ENCODE data around the gene SPRR3. TPM values are rescaled to one million over a fixed set of nuclear protein-coding genes. Genes with fewer than 3 reads are reported as not detected.

The SPRR3 gene
- polyA plus RNA-seq, 3 donors = not detected

GRCh38 chr1:152993186-152993585 lies 8.4 kb upstream of the SPRR3 start:
- H3K9ac ChIP-seq (ENCODE audit: insufficient read depth, low read length, poor library complexity, severe bottlenecking) = no peak overlapping the region
- no peaks in the 10 kb centered on the region for H4K20me1 ChIP-seq (ENCODE audit: insufficient read depth, low read length)
- no peak overlapping the region for H3K4me3 Mint-ChIP-seq
- H2AFZ ChIP-seq (ENCODE audit: insufficient read depth, low read depth, low read length, poor library complexity, severe bottlenecking) = no peak overlapping the region
- no peaks in the 10 kb centered on the region for H3K4me1 Mint-ChIP-seq
- DNase-seq = no peak
- no peak overlapping the region for H3K4me3 ChIP-seq (replicated peaks in 1 of 3; ENCODE audit: low read depth in 2 of 3, low read length in 3 of 3)
- H3K4me2 ChIP-seq (replicated peaks; ENCODE audit: extremely low read depth, low read length, poor library complexity, severe bottlenecking) = no peak overlapping the region
- H3K27ac ChIP-seq (ENCODE audit: low read depth in 1 of 2, low read length in 2 of 2) = no peak overlapping the region
- no peaks in the 10 kb centered on the region for H3K36me3 ChIP-seq (replicated peaks in 1 of 2; ENCODE audit: control insufficient read depth in 1 of 2, insufficient read depth in 2 of 2, low read length in 2 of 2)
- no peak overlapping the region for H3K27ac Mint-ChIP-seq
- H3K27me3 ChIP-seq (ENCODE audit: control insufficient read depth in 2 of 2, insufficient read depth in 2 of 2, low read length in 2 of 2) = peaks cover 2% of the 10 kb centered on the region in 2 donors
- no peaks in the 10 kb centered on the region for H3K36me3 Mint-ChIP-seq
- no peak for TF ChIP-seq CTCF (IDR thresholded peaks at IDR 0.05)
- WGBS (ENCODE audit: insufficient coverage) = 100% methylated on average over 2 of the region's 6 CpGs
- H3K4me1 ChIP-seq (ENCODE audit: control insufficient read depth in 1 of 2, insufficient read depth in 2 of 2, low read length in 2 of 2) = no peaks in the 10 kb centered on the region
- intact Hi-C loops (cut with micrococcal nuclease) = no loop called here
- no peaks in the 10 kb centered on the region for H3K9me3 ChIP-seq (replicated peaks in 1 of 2; ENCODE audit: control insufficient read depth in 1 of 2, insufficient read depth in 1 of 2, low read length in 2 of 2)
- peaks cover 3 to 16% (median 5%) of the 10 kb centered on the region in 3 donors for H3K27me3 Mint-ChIP-seq (ENCODE audit: low read depth in 3 of 3)
- H3K9me3 Mint-ChIP-seq = peaks cover 0 to 8% (median 3%) of the 10 kb centered on the region in 7 donors
- no peaks in the 10 kb centered on the region for H3K79me2 ChIP-seq (ENCODE audit: insufficient read depth, low read length)

DNA sequence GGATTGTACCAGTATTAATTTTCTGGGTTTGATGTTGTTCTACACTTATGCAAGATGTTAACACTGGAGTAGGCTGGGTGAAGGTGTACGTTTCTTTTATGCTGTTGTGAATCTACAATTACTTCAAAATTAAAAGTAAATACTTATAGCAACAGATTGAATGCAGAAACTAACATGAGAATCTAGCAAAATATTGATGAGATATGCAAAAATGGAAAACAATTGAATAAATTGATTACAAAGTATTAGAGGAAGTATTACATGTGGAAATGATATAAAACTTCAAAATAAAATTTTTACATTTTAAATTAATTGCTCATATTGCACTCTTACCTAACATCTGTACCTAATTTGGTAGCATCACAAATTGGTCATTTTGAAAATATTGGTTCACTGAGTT lies 5.7 kb upstream of the SPRR3 start:
- no peaks in the 10 kb centered on the region for H3K36me3 ChIP-seq (replicated peaks in 1 of 2; ENCODE audit: control insufficient read depth in 1 of 2, insufficient read depth in 2 of 2, low read length in 2 of 2)
- no peak overlapping the region for H3K4me2 ChIP-seq (replicated peaks; ENCODE audit: extremely low read depth, low read length, poor library complexity, severe bottlenecking)
- H3K27ac ChIP-seq (ENCODE audit: low read depth in 1 of 2, low read length in 2 of 2) = no peak overlapping the region
- Mint-ChIP-seq H3K9me3 (peaks cover 0 to 7% (median 4%) of the 10 kb centered on the region in 7 donors), H3K27ac (no peak overlapping the region), H3K4me3 (no peak overlapping the region), H3K27me3 (ENCODE audit: low read depth in 3 of 3) (peaks cover 5 to 13% (median 7%) of the 10 kb centered on the region in 3 donors), H3K4me1 (no peaks in the 10 kb centered on the region), H3K36me3 (no peaks in the 10 kb centered on the region)
- WGBS (ENCODE audit: insufficient coverage) = no CpG with 5 or more reads among the region's 1 CpG
- no peaks in the 10 kb centered on the region for H3K9me3 ChIP-seq (replicated peaks in 1 of 2; ENCODE audit: control insufficient read depth in 1 of 2, insufficient read depth in 1 of 2, low read length in 2 of 2)
- H3K4me1 ChIP-seq (ENCODE audit: control insufficient read depth in 1 of 2, insufficient read depth in 2 of 2, low read length in 2 of 2) = no peaks in the 10 kb centered on the region
- H3K79me2 ChIP-seq (ENCODE audit: insufficient read depth, low read length) = no peaks in the 10 kb centered on the region
- peaks cover 2% of the 10 kb centered on the region in 2 donors for H3K27me3 ChIP-seq (ENCODE audit: control insufficient read depth in 2 of 2, insufficient read depth in 2 of 2, low read length in 2 of 2)
- no peak overlapping the region for H2AFZ ChIP-seq (ENCODE audit: insufficient read depth, low read depth, low read length, poor library complexity, severe bottlenecking)
- H3K4me3 ChIP-seq (replicated peaks in 1 of 3; ENCODE audit: low read depth in 2 of 3, low read length in 3 of 3) = no peak overlapping the region
- H3K9ac ChIP-seq (ENCODE audit: insufficient read depth, low read length, poor library complexity, severe bottlenecking) = no peak overlapping the region
- DNase-seq = no peak
- TF ChIP-seq CTCF (IDR thresholded peaks at IDR 0.05) = no peak
- intact Hi-C loops (cut with micrococcal nuclease) = no loop called here
- H4K20me1 ChIP-seq (ENCODE audit: insufficient read depth, low read length) = no peaks in the 10 kb centered on the region

Measured in CD14-positive monocyte (primary cell).